ENCODE measurements around the gene CNDP1.

- TF ChIP-seq CTCF (IDR thresholded peaks at IDR 0.05) = no peak
- no peak for TF ChIP-seq POLR2A (IDR thresholded peaks at IDR 0.05)
- TF ChIP-seq POLR2AphosphoS5 (IDR thresholded peaks at IDR 0.05) = no peak
Observed at GRCh38 chr18:74488354-74488753, 45.9 kb upstream of the CNDP1 start.
